ENCODE results near the gene ZNF280C.
A peak's percentile ranks its signal among the peaks of the same experiment; 100 is the strongest.

The ZNF280C gene

GRCh38 chrX:130268449-130269170 lies at the start of gene ZNF280C:
Gene ZNF280C, minus strand, starts transcription at chrX:130268899. Its CDS starts 8,450 bp downstream, at chrX:130260449.
- Histone ChIP-seq H3K27ac (ENCODE audit: low read depth, low read length) (peak within 1 kb of the TSS; percentile 82), H3K4me3 (ENCODE audit: low read depth, low read length) (peak within 1 kb of the TSS; percentile 82), H3K79me2 (ENCODE audit: control insufficient read depth, insufficient read depth, low read length, unreplicated experiment) (peaks cover 37% of the 10 kb centered on the region), H2AFZ (ENCODE audit: low read length, unreplicated experiment) (no peak within 1 kb of the TSS), H3K36me3 (ENCODE audit: insufficient read depth, low read length) (no peaks in the 10 kb centered on the region), H3K27me3 (ENCODE audit: insufficient read depth, low read length) (no peaks in the 10 kb centered on the region), H3K4me1 (ENCODE audit: control insufficient read depth, insufficient read depth, low read length, unreplicated experiment) (peaks cover 14% of the 10 kb centered on the region)

- Histone ChIP-seq H3K4me1 (ENCODE audit: control insufficient read depth, insufficient read depth, low read length, unreplicated experiment) (no peaks in the 10 kb centered on the region), H3K79me2 (ENCODE audit: control insufficient read depth, insufficient read depth, low read length, unreplicated experiment) (no peaks in the 10 kb centered on the region), H3K27ac (ENCODE audit: low read depth, low read length) (no peak overlapping the region), H3K27me3 (ENCODE audit: insufficient read depth, low read length) (no peaks in the 10 kb centered on the region), H3K4me3 (ENCODE audit: low read depth, low read length) (no peak overlapping the region), H2AFZ (ENCODE audit: low read length, unreplicated experiment) (no peak overlapping the region), H3K36me3 (ENCODE audit: insufficient read depth, low read length) (no peaks in the 10 kb centered on the region)
Measured at GRCh38 chrX:130304587-130305368, 36.1 kb upstream of the ZNF280C start.

- H3K36me3 ChIP-seq (ENCODE audit: insufficient read depth, low read length), result no peaks in the 10 kb centered on the region
- H3K27me3 ChIP-seq (ENCODE audit: insufficient read depth, low read length), result no peaks in the 10 kb centered on the region
- H3K4me3 ChIP-seq (ENCODE audit: low read depth, low read length), result no peak overlapping the region
- no peak overlapping the region for H3K27ac ChIP-seq (ENCODE audit: low read depth, low read length)
- peaks cover 5% of the 10 kb centered on the region for H3K4me1 ChIP-seq (ENCODE audit: control insufficient read depth, insufficient read depth, low read length, unreplicated experiment)
- no peaks in the 10 kb centered on the region for H3K79me2 ChIP-seq (ENCODE audit: control insufficient read depth, insufficient read depth, low read length, unreplicated experiment)
- H2AFZ ChIP-seq (ENCODE audit: low read length, unreplicated experiment), result no peak overlapping the region
Measured at GRCh38 chrX:130301977-130302376, 33.3 kb upstream of the ZNF280C start.

- Histone ChIP-seq H3K27me3 (ENCODE audit: insufficient read depth, low read length) (no peaks in the 10 kb centered on the region), H3K4me3 (ENCODE audit: low read depth, low read length) (no peak overlapping the region), H3K79me2 (ENCODE audit: control insufficient read depth, insufficient read depth, low read length, unreplicated experiment) (no peaks in the 10 kb centered on the region), H3K27ac (ENCODE audit: low read depth, low read length) (no peak overlapping the region), H2AFZ (ENCODE audit: low read length, unreplicated experiment) (no peak overlapping the region), H3K36me3 (ENCODE audit: insufficient read depth, low read length) (no peaks in the 10 kb centered on the region), H3K4me1 (ENCODE audit: control insufficient read depth, insufficient read depth, low read length, unreplicated experiment) (peaks cover 11% of the 10 kb centered on the region)
Measured at GRCh38 chrX:130301405-130301804, 32.7 kb upstream of the ZNF280C start.

- Histone ChIP-seq H3K27ac (ENCODE audit: low read depth, low read length) (no peak overlapping the region), H3K27me3 (ENCODE audit: insufficient read depth, low read length) (no peaks in the 10 kb centered on the region), H3K4me1 (ENCODE audit: control insufficient read depth, insufficient read depth, low read length, unreplicated experiment) (peaks cover 21% of the 10 kb centered on the region), H2AFZ (ENCODE audit: low read length, unreplicated experiment) (no peak overlapping the region), H3K79me2 (ENCODE audit: control insufficient read depth, insufficient read depth, low read length, unreplicated experiment) (no peaks in the 10 kb centered on the region), H3K4me3 (ENCODE audit: low read depth, low read length) (no peak overlapping the region), H3K36me3 (ENCODE audit: insufficient read depth, low read length) (no peaks in the 10 kb centered on the region)
Measured at GRCh38 chrX:130300010-130300282, 31.2 kb upstream of the ZNF280C start.

GRCh38 chrX:130299279-130300009 lies 30.7 kb upstream of the ZNF280C start:
- no peaks in the 10 kb centered on the region for H3K36me3 ChIP-seq (ENCODE audit: insufficient read depth, low read length)
- no peak overlapping the region for H2AFZ ChIP-seq (ENCODE audit: low read length, unreplicated experiment)
- no peaks in the 10 kb centered on the region for H3K79me2 ChIP-seq (ENCODE audit: control insufficient read depth, insufficient read depth, low read length, unreplicated experiment)
- peaks cover 21% of the 10 kb centered on the region for H3K4me1 ChIP-seq (ENCODE audit: control insufficient read depth, insufficient read depth, low read length, unreplicated experiment)
- no peaks in the 10 kb centered on the region for H3K27me3 ChIP-seq (ENCODE audit: insufficient read depth, low read length)
- H3K4me3 ChIP-seq (ENCODE audit: low read depth, low read length), result no peak overlapping the region
- no peak overlapping the region for H3K27ac ChIP-seq (ENCODE audit: low read depth, low read length)

GRCh38 chrX:130296743-130297142 lies 28.0 kb upstream of the ZNF280C start:
- H3K27me3 ChIP-seq (ENCODE audit: insufficient read depth, low read length), result no peaks in the 10 kb centered on the region
- no peaks in the 10 kb centered on the region for H3K36me3 ChIP-seq (ENCODE audit: insufficient read depth, low read length)
- no peaks in the 10 kb centered on the region for H3K79me2 ChIP-seq (ENCODE audit: control insufficient read depth, insufficient read depth, low read length, unreplicated experiment)
- H2AFZ ChIP-seq (ENCODE audit: low read length, unreplicated experiment), result no peak overlapping the region
- peaks cover 21% of the 10 kb centered on the region for H3K4me1 ChIP-seq (ENCODE audit: control insufficient read depth, insufficient read depth, low read length, unreplicated experiment)
- H3K27ac ChIP-seq (ENCODE audit: low read depth, low read length), result no peak overlapping the region; the same call in 1 of the 2 replicates
- H3K4me3 ChIP-seq (ENCODE audit: low read depth, low read length), result no peak overlapping the region

- no peaks in the 10 kb centered on the region for H3K27me3 ChIP-seq (ENCODE audit: insufficient read depth, low read length)
- H3K36me3 ChIP-seq (ENCODE audit: insufficient read depth, low read length), result no peaks in the 10 kb centered on the region
- H2AFZ ChIP-seq (ENCODE audit: low read length, unreplicated experiment), result no peak overlapping the region
- H3K4me1 ChIP-seq (ENCODE audit: control insufficient read depth, insufficient read depth, low read length, unreplicated experiment), result peaks cover 21% of the 10 kb centered on the region
- H3K27ac ChIP-seq (ENCODE audit: low read depth, low read length), result no peak overlapping the region
- 0 out of 2 replicates have a peak overlapping the region, but pooled peaks have one; percentile 37 for H3K4me3 ChIP-seq (ENCODE audit: low read depth, low read length)
- H3K79me2 ChIP-seq (ENCODE audit: control insufficient read depth, insufficient read depth, low read length, unreplicated experiment), result no peaks in the 10 kb centered on the region
Measured at GRCh38 chrX:130296297-130296678, 27.6 kb upstream of the ZNF280C start.

GRCh38 chrX:130295519-130296296 lies 27.0 kb upstream of the ZNF280C start:
- Histone ChIP-seq H2AFZ (ENCODE audit: low read length, unreplicated experiment) (no peak overlapping the region), H3K4me3 (ENCODE audit: low read depth, low read length) (no peak overlapping the region), H3K27me3 (ENCODE audit: insufficient read depth, low read length) (no peaks in the 10 kb centered on the region), H3K27ac (ENCODE audit: low read depth, low read length) (no peak overlapping the region), H3K4me1 (ENCODE audit: control insufficient read depth, insufficient read depth, low read length, unreplicated experiment) (peaks cover 21% of the 10 kb centered on the region), H3K79me2 (ENCODE audit: control insufficient read depth, insufficient read depth, low read length, unreplicated experiment) (no peaks in the 10 kb centered on the region), H3K36me3 (ENCODE audit: insufficient read depth, low read length) (no peaks in the 10 kb centered on the region)

- no peak overlapping the region for H2AFZ ChIP-seq (ENCODE audit: low read length, unreplicated experiment)
Measured at GRCh38 chrX:130287071-130287770, 18.5 kb upstream of the ZNF280C start.

More at GRCh38 chrX:130287071-130287770, 18.5 kb upstream of the ZNF280C start:
- Histone ChIP-seq H3K27me3 (ENCODE audit: insufficient read depth, low read length) (no peaks in the 10 kb centered on the region), H3K79me2 (ENCODE audit: control insufficient read depth, insufficient read depth, low read length, unreplicated experiment) (no peaks in the 10 kb centered on the region), H3K36me3 (ENCODE audit: insufficient read depth, low read length) (no peaks in the 10 kb centered on the region), H3K4me3 (ENCODE audit: low read depth, low read length) (no peak overlapping the region), H3K27ac (ENCODE audit: low read depth, low read length) (no peak overlapping the region), H3K4me1 (ENCODE audit: control insufficient read depth, insufficient read depth, low read length, unreplicated experiment) (no peaks in the 10 kb centered on the region)
